Retina (tissue), 1 donor: ENCODE data around the gene AMELX.

Source experiments
- DNase-seq: peaks from one replicate; pipeline ENCODE4 v3.0.0-alpha.2; 2016

Gene AMELX

GRCh38 chrX:11293113-11293512 lies at the start of gene AMELX:
TSS of gene AMELX (plus strand) at chrX:11293413. CDS start at chrX:11294789, 1,376 bp downstream.
- no peak for DNase-seq

- DNase-seq: no peak
Observed at GRCh38 chrX:11244636-11245035, 48.6 kb upstream of the AMELX start.

DNA sequence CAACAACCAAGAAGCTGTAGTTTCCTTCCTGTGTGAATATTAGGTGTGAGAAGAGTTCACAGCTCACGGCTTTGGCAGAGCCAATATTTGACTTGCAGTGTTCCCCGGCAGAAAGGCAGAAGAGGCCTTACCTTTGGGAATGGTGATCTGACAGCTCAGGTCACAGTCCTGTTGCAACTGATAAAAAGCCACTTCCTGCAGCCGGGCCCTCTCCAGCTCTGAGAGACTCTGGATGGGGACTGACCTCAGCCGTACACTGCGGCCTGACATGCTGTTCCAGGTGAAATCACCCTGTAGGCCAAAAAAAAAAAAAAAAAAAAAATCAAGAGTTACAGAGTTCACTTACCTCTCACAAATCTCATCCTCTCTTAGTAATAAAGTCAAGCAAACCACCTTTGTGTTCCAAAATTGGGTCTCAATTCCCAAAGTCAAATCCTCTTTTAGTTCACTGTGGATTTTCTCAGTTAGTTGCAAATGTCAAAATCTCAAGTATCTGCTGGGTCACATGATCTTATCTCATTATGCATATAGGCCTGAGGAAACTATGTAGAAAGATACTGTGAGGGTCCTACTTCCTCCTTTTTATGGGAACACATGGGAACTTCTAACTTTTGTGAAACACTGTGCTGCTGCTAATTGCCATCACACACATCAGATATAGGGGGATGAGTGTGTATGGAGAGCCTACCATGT lies 38.6 kb upstream of the AMELX start:
- no peak for DNase-seq

DNA sequence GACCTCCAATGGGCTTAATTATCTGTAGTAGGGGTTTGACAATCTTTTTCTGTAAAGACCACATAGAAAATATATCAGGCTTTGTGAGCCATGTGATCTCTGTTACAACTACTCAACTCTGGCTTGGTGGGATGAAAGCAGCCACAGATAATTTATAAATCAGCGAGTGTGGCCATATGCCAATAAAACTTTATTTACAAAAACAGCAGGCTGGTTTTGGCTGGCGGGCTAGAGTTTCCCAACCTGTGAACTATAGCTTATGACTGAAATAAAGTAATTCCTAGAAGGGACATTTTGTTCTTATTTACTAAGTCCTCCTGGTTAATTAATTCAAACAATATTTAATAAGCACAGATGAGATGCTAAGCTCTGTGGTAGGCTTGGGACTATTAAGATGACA lies 35.9 kb upstream of the AMELX start:
- no peak for DNase-seq

DNA sequence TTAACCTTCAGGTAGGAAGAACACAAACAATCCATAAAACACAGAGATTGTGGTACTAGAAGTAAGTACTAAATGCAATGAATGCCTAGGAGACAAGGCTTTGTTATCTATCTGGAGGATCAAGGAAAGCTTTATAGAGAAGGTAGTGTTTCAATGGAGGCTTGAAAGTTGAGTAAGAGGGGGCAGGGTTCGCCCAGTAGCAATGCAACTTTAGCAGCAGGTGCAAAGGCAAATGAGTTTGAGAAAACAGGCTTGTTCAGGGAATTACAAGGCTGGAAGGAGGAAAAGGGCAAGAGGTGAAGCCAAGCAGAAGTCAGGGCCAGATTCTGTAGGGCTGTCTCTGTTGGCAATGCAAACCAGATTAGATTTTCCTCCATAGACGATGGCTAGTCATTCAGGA lies 35.5 kb upstream of the AMELX start:
- no peak for DNase-seq

DNA sequence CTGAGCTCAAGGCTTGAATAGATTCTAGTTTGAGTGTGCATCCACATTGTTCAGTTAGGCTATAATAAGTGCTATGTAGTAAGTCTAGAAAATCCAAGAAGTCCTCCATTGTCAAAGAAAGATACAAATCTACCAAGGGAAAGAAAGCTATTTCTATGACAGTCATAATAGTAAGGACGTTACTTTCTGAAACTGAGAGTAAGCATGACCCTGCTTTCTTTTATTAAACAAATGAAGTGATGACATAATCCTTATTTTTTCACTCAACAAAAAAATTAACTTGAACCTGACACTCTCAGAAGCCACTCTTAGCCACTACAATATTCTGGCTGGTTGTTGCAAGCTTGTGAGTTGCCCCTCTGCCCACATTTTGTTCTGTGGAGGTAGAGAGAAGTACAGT lies 33.8 kb upstream of the AMELX start:
- DNase-seq: no peak

GRCh38 chrX:11261260-11261659 lies 32.0 kb upstream of the AMELX start:
- no peak for DNase-seq

GRCh38 chrX:11264925-11265324 lies 28.3 kb upstream of the AMELX start:
- DNase-seq: no peak

DNA sequence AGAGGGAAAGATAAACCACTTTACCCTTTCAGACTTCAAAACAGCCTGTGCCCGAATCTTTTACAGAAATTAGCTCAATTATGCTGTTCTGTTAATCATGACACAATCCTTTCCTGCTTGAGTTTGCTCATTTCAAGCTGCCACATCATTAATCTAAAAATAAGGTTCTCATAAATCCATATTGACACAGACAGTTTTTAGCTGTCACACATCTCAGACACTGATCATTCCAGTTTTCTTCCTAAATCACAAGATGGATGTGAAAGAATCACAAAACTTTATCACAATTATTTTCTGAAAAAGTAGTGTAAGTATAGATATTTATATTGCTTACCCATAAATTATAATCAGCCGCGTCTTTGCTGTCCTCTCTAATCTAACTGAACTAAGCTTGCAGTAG lies 27.9 kb upstream of the AMELX start:
- DNase-seq: no peak

DNA sequence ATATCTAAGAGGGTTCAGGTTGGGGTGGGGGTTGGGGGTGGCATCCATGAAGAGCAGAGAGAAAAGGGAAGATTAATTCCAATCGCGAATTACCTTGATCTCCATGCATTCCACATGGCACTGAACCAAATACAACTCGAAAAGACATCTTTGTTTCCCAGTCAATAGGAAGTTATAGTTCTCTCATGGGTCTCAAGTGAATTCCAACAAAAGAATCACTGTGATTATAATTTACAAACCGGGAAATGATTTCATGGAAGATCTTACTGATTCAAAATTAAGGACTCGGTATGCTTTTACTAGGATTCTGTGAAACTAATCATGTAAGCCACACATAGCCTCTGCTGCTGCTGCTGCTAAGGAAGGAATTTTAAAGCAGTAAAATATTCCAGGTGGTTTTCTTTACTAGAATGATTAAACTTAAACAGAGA lies 26.6 kb upstream of the AMELX start:
- no peak for DNase-seq

- no peak for DNase-seq
Observed at GRCh38 chrX:11267425-11267824, 25.8 kb upstream of the AMELX start.

GRCh38 chrX:11269006-11269405 lies 24.2 kb upstream of the AMELX start:
- DNase-seq: no peak

- DNase-seq: no peak
Observed at GRCh38 chrX:11269996-11270395, 23.2 kb upstream of the AMELX start.

GRCh38 chrX:11272290-11272689 lies 20.9 kb upstream of the AMELX start:
- no peak for DNase-seq

- no peak for DNase-seq
Observed at GRCh38 chrX:11272863-11273262, 20.4 kb upstream of the AMELX start.

GRCh38 chrX:11273544-11273943 lies 19.7 kb upstream of the AMELX start:
- DNase-seq: no peak

DNA sequence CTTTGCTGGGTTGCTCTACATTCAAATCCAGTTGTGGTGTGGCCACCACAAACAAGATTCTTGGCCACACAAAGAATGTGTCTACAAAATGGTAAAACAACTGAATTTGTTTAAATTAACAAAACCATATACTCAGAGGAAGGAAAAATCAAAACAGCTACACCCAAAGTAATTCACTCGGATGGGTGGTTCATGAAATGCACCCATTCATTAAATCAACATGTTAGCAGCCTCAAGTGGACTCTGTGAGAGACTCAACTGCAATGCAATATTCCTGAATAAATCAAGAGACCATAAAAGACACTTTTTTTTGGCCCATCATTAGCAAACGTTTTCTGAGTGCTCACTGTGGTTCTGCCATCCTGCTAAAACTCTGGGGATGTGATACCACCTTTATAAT lies 11.2 kb upstream of the AMELX start:
- no peak for DNase-seq

- no peak for DNase-seq
Observed at GRCh38 chrX:11285651-11286050, 7.6 kb upstream of the AMELX start.

DNA sequence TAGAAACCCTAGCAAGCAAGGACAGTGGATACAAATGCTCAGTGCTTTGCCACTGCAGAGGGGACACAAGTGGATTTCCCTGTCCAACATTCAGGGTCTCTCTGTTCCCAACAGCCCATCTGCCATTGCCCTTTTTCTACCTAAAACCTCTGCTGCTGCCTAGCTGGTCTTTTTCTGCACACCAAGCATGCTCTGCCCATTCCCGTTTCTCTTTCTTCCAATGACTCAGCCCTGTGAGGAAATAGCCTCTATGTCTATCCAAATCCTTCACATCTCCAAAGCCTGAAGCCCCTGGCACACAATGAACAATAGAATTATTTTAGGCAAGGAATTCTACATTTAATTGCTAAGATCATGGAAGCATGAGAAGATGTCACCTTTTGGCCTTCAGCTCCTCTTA lies 5.7 kb upstream of the AMELX start:
- no peak for DNase-seq

- no peak for DNase-seq
Observed at GRCh38 chrX:11290416-11291102, 2.7 kb upstream of the AMELX start.

GRCh38 chrX:11296051-11296450 lies 2.8 kb downstream of the AMELX start:
- DNase-seq: no peak

- no peak for DNase-seq
Observed at GRCh38 chrX:11298600-11298999, 5.4 kb downstream of the AMELX start.

- no peak for DNase-seq
Observed at GRCh38 chrX:11304829-11305228, 11.6 kb downstream of the AMELX start.

DNA sequence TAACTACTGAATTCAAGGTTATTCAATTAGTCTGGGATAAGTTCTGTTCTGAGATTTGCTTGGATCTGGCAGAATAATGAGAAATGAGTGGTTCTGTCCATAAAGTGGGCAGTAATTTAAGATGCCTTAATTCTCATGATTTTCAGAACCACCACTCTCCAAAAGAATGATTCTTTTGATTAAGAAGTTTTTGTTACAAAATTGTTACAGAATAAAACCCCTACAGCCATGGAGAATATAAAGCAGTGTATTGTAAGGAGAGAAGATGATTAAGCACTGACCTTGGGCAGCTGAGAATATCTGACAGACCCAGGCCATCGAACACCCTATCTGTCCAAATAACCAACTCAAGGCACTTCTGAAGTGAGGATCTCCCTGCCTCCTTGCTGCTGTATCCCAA lies 12.4 kb downstream of the AMELX start:
- DNase-seq: no peak

DNA sequence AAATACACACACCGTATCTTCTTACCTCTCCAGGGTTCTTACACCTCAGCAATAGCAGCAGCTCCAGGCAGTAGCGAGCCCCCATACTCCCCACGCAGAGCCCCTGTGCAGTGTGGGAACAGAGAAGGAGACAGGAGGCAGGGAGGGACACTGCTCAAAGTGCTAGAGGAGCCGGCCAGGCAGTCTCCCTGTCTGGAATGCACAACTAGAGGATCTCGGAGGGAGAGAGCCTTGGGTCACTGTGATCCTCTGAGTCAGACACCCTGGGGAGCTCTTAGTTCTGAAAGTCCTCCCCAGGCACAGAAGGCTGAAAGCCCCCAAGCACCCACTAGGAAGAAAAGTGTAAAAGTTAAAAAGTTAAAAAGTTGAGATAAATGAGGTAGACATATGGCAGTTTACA lies 16.0 kb downstream of the AMELX start:
- no peak for DNase-seq
